ENCODE data around the gene OR13C2.

DNA sequence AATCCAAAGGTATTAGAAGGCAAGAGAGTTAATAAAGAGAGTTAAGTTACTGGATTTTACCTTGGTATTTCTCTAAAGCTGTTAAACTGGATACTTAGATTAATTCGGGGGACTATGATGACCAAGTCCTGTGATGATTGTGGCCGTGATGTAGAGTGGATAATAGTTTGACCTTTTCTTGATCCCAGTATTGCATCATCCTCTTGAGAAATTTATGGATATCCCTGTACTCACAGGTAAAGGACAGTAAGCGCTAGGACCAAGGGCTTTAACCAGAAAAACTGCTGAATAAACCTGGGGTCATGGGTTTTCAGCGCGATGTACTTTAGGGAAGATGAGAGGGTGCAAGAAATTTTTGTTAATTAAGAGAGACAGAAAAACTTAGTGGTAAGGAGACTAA lies 28.2 kb downstream of the OR13C2 start:
- TF ChIP-seq, protein P1, sequence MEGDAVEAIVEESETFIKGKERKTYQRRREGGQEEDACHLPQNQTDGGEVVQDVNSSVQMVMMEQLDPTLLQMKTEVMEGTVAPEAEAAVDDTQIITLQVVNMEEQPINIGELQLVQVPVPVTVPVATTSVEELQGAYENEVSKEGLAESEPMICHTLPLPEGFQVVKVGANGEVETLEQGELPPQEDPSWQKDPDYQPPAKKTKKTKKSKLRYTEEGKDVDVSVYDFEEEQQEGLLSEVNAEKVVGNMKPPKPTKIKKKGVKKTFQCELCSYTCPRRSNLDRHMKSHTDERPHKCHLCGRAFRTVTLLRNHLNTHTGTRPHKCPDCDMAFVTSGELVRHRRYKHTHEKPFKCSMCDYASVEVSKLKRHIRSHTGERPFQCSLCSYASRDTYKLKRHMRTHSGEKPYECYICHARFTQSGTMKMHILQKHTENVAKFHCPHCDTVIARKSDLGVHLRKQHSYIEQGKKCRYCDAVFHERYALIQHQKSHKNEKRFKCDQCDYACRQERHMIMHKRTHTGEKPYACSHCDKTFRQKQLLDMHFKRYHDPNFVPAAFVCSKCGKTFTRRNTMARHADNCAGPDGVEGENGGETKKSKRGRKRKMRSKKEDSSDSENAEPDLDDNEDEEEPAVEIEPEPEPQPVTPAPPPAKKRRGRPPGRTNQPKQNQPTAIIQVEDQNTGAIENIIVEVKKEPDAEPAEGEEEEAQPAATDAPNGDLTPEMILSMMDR (conservative IDR thresholded peaks at IDR 0.05; ENCODE audit: low read depth, low read length) = no peak
- TF ChIP-seq EZH2 (IDR thresholded peaks at IDR 0.05; ENCODE audit: borderline replicate concordance, low read depth, low read length, poor library complexity, severe bottlenecking) = no peak

Data from A673 (cell line).